Astrocyte of the spinal cord (primary cell): ENCODE results near the gene A2ML1.
A peak's percentile ranks its signal among the peaks of the same experiment; 100 is the strongest.
"Not testable (repeated sequence)": the region's sequence is repeated elsewhere in the genome, so short reads cannot be mapped to it uniquely, and the experiment has no call there.

Source experiments
- DNase-seq: peaks from one replicate; pipeline ENCODE4 v3.0.0; 2011; ENCODE audit warnings: low read depth, low spot score
- H3K4me3 ChIP-seq: 2 replicates; pipeline ENCODE4 v1.5.1; 2011; ENCODE audit warnings: low read depth, mild to moderate bottlenecking, low read length, moderate library complexity
- CTCF ChIP-seq: IDR thresholded peaks from 2 replicates; pipeline ENCODE4 v1.5.1; 2012; ENCODE audit warnings: low read depth, mild to moderate bottlenecking, low read length, inconsistent platforms
- in situ Hi-C: cut with HindIII; loops from 2 replicates; pipeline ENCODE4 v1.10.0; 2017; ENCODE audit warnings: low sequenced_read_pairs

A2ML1 gene

GRCh38 chr12:8914033-8914715, 91.8 kb downstream of the A2ML1 start, which contains the start of gene PHC1:
TSS of gene PHC1 (plus strand) at chr12:8914509. CDS start at chr12:8917678, 3,169 bp downstream.
- H3K4me3 ChIP-seq: peak within 1 kb of the TSS; percentile 71
- DNase-seq: peak; percentile 78
- peak; percentile 58 for TF ChIP-seq CTCF
- in situ Hi-C loops: not testable (repeated sequence)

- in situ Hi-C loops: no loop called here
- DNase-seq: peak; percentile 58
- H3K4me3 ChIP-seq: peak overlapping the region; percentile 70
- TF ChIP-seq CTCF: no peak
These were observed 92.5 kb downstream of the A2ML1 start for GRCh38 chr12:8914716-8915526.

- no peak for TF ChIP-seq CTCF
- H3K4me3 ChIP-seq: no peak overlapping the region
- in situ Hi-C loops: no loop called here
- no peak for DNase-seq
These were observed 93.7 kb downstream of the A2ML1 start for GRCh38 chr12:8916154-8916553.

GRCh38 chr12:8917031-8917430, 94.6 kb downstream of the A2ML1 start:
- in situ Hi-C loops: no loop called here
- no peak for TF ChIP-seq CTCF
- DNase-seq: no peak
- no peak overlapping the region for H3K4me3 ChIP-seq

GRCh38 chr12:8917751-8918150, 95.3 kb downstream of the A2ML1 start:
- in situ Hi-C loops: no loop called here
- no peak for DNase-seq
- H3K4me3 ChIP-seq: no peak overlapping the region
- TF ChIP-seq CTCF: no peak

- in situ Hi-C loops, H3K4me3 ChIP-seq, DNase-seq: not testable (repeated sequence)
These were observed 97.2 kb downstream of the A2ML1 start for GRCh38 chr12:8919643-8920042.

GRCh38 chr12:8922544-8922943, 100.1 kb downstream of the A2ML1 start:
- H3K4me3 ChIP-seq: no peak overlapping the region
- no peak for DNase-seq
- no peak for TF ChIP-seq CTCF
- in situ Hi-C loops: no loop called here
